ENCODE results near the gene ATP9B. TPM values are rescaled to one million over a fixed set of nuclear protein-coding genes. Genes with fewer than 3 reads are reported as not detected.
"Not testable (repeated sequence)": the region's sequence is repeated elsewhere in the genome, so short reads cannot be mapped to it uniquely, and the experiment has no call there.

Gene ATP9B
- polyA plus RNA-seq, 4 donors = 4.3 to 19.6 (median 12.2) TPM

DNA sequence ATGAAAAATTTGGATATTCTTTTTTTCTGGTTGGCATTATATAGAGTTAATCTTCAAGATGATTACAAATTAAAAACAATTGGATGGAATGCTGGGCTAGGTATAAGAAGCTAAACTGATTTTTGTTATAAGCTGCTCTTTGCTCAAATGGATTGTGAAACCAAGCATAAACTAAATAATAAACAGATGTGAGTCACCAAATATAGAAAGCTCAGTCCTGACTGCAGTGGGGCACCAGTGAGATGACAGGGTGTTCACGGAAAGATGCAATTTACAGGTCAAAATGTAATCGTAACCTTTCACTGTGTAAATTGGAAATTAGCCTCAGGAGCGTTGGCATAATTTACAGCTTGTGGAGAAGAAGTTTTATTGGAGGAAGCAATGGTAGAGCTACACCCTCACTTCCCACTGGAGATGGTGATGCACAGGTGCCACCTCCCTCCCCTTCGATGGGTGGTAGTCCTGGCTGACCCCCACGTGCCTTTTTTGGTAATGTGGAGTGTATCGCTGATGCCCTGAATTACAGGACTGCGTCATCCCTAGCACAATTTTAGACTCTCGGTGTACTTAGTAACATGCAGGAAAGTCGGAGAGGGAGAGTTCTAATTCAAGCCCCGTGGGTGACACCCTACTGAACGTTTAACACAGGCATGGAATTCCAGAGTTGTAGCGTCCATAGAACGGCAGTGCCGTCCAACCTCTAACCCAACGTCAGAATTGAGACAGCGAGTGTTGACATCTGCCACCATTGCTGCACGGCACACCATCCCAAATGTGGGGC, 252.6 kb downstream of the ATP9B start:
- no peak for DNase-seq
- Histone ChIP-seq H3K27ac (ENCODE audit: low read depth in 1 of 3, low read length in 2 of 3) (no peak overlapping the region), H3K27me3 (ENCODE audit: control insufficient read depth in 3 of 3, insufficient read depth in 3 of 3, low read length in 3 of 3) (no peaks in the 10 kb centered on the region), H3K4me3 (ENCODE audit: low read depth in 1 of 3, low read length in 3 of 3) (no peak overlapping the region), H3K4me1 (ENCODE audit: control insufficient read depth in 3 of 3, insufficient read depth in 2 of 3, low read depth in 1 of 3, low read length in 2 of 3) (no peaks in the 10 kb centered on the region), H3K36me3 (ENCODE audit: control insufficient read depth in 3 of 3, insufficient read depth in 2 of 3, low read depth in 1 of 3, low read length in 3 of 3) (peaks cover 0 to 22% (median 0%) of the 10 kb centered on the region in 3 donors), H3K9me3 (ENCODE audit: control insufficient read depth in 2 of 2, insufficient read depth in 1 of 2, low read depth in 1 of 2, low read length in 1 of 2) (peaks cover 0 to 2% of the 10 kb centered on the region in 2 donors)
- no peak for FAIRE-seq
- WGBS, 3 donors = 85 to 88% (median 85%) methylated on average over 17 of the region's 17 CpGs

DNA sequence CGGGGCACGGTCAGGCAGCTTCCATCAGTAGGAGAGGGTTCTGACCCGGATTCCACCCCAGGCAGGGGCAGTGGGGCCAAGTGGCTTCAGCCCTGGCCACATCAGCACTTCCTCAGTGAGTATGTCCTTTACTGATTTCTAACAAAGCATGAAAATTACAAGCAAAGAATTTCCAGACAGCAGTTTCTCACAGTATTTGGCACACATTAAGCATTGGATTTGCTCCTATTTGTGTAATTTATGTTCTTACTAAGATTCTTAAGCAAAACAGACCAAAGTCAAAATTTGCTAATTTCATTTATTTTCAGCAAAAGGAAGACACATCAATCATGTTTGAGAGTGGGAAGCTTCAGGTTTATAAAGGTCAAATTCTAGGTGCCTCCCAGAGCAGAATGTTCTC, 253.2 kb downstream of the ATP9B start:
- Histone ChIP-seq H3K4me1 (ENCODE audit: control insufficient read depth in 3 of 3, insufficient read depth in 2 of 3, low read depth in 1 of 3, low read length in 2 of 3) (no peaks in the 10 kb centered on the region), H3K36me3 (ENCODE audit: control insufficient read depth in 3 of 3, insufficient read depth in 2 of 3, low read depth in 1 of 3, low read length in 3 of 3) (peaks cover 0 to 23% (median 0%) of the 10 kb centered on the region in 3 donors), H3K27me3 (ENCODE audit: control insufficient read depth in 3 of 3, insufficient read depth in 3 of 3, low read length in 3 of 3) (no peaks in the 10 kb centered on the region), H3K4me3 (ENCODE audit: low read depth in 1 of 3, low read length in 3 of 3) (no peak overlapping the region), H3K9me3 (ENCODE audit: control insufficient read depth in 2 of 2, insufficient read depth in 1 of 2, low read depth in 1 of 2, low read length in 1 of 2) (peaks cover 0 to 2% of the 10 kb centered on the region in 2 donors), H3K27ac (ENCODE audit: low read depth in 1 of 3, low read length in 2 of 3) (no peak overlapping the region)
- no peak for FAIRE-seq
- WGBS, 3 donors = 83 to 96% (median 89%) methylated on average over 3 of the region's 3 CpGs
- DNase-seq = no peak

DNA sequence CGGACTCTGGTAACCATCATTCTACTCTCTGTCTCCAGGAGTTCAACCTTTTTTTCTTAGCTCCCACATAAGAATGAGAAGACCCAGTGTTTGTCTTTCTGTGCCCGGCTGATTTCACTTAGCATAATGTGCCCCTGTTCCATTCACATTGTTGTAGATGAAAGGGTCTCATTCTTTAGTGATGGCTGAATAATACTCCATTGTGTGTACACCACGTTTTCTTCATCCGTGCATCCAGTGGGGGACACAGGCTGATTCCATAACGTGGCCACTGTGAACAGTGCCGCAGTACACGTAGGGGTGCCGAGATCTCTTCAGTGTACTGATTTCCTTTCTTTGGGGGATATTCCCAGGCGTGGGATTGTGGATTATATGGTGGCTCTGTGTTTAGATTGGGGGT, 254.3 kb downstream of the ATP9B start:
- Histone ChIP-seq H3K27ac (ENCODE audit: low read depth in 1 of 3, low read length in 2 of 3) (no peak overlapping the region), H3K9me3 (ENCODE audit: control insufficient read depth in 2 of 2, insufficient read depth in 1 of 2, low read depth in 1 of 2, low read length in 1 of 2) (peaks cover 0 to 2% of the 10 kb centered on the region in 2 donors), H3K4me1 (ENCODE audit: control insufficient read depth in 3 of 3, insufficient read depth in 2 of 3, low read depth in 1 of 3, low read length in 2 of 3) (no peaks in the 10 kb centered on the region), H3K27me3 (ENCODE audit: control insufficient read depth in 3 of 3, insufficient read depth in 3 of 3, low read length in 3 of 3) (no peaks in the 10 kb centered on the region), H3K4me3 (ENCODE audit: low read depth in 1 of 3, low read length in 3 of 3) (no peak overlapping the region), H3K36me3 (ENCODE audit: control insufficient read depth in 3 of 3, insufficient read depth in 2 of 3, low read depth in 1 of 3, low read length in 3 of 3) (peaks cover 0 to 25% (median 2%) of the 10 kb centered on the region in 3 donors)
- FAIRE-seq = no peak
- no peak for DNase-seq
- 96 to 97% (median 97%) methylated on average over 9 of the region's 9 CpGs for WGBS, 3 donors

DNA sequence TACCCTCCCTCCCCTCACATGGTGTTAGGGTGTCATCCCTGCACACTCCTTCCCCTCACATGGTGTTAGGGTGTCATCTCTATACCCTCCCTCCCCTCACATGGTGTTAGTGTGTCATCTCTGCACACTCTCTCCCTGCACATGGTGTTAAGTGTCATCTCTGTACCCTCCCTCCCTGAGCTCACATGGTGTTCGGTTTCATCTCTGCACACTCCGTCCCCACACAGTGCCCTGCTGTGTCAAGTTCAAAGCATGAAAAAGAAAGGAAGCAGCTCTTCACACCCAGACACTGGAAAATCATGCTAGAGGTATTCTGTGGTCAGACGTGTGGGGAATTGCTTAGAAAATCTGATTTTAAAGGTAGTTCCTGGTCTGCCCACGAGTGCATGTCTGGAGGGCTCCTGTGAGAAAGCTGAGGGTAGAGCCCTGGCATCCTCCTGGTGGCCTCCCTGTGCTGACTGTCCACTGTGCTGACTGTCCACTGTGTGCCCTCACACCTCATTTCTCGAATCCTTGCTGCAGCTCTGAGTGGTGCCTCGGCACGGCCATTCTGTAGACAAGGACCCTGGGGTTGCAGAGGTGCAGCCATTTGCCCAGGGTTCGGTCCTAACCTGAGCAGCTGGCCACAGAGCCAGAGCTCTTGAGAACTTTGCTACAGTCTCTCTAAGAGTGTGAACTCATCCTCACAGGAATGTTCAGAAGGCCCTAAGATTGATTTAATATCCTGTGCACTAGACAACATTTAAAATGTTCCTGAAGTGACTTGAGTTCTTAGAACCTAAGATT, 257.4 kb downstream of the ATP9B start:
- 92 to 96% (median 93%) methylated on average over 8 of the region's 8 CpGs for WGBS, 3 donors
- H3K9me3 ChIP-seq (ENCODE audit: control insufficient read depth in 2 of 2, insufficient read depth in 1 of 2, low read depth in 1 of 2, low read length in 1 of 2) = peaks cover 0 to 2% of the 10 kb centered on the region in 2 donors
- no peak overlapping the region for H3K27ac ChIP-seq (ENCODE audit: low read depth in 1 of 3, low read length in 2 of 3)
- no peaks in the 10 kb centered on the region for H3K27me3 ChIP-seq (ENCODE audit: control insufficient read depth in 3 of 3, insufficient read depth in 3 of 3, low read length in 3 of 3)
- no peaks in the 10 kb centered on the region for H3K4me1 ChIP-seq (ENCODE audit: control insufficient read depth in 3 of 3, insufficient read depth in 2 of 3, low read depth in 1 of 3, low read length in 2 of 3)
- H3K36me3 ChIP-seq (ENCODE audit: control insufficient read depth in 3 of 3, insufficient read depth in 2 of 3, low read depth in 1 of 3, low read length in 3 of 3) = peaks cover 0 to 34% (median 7%) of the 10 kb centered on the region in 3 donors
- H3K4me3 ChIP-seq (ENCODE audit: low read depth in 1 of 3, low read length in 3 of 3) = no peak overlapping the region
- FAIRE-seq (no peak), DNase-seq (no peak)

DNA sequence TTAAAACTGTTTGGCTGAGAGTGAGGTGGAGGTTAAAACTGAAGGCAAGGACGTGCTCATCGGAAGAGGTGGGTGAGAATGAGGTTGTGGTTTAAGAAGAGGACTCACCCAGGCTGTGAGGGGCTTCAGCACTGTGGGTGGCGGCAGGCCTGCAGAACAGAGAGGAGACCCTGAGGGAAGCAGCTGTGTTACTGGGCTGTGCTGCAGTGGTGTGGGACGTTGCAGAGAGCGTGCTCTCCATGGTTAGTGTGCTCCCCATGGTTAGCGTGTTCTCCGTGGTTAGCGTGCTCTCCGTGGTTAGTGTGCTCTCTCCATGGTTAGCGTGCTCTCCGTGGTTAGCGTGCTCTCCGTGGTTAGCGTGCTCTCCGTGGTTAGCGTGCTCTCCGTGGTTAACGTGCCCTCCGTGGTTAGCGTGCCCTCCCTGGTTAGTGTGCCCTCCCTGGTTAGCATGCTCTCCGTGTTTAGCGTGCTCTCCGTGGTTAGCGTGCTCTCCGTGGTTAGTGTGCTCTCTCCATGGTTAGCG, 258.1 kb downstream of the ATP9B start:
- no peak for FAIRE-seq
- no peak overlapping the region for H3K4me3 ChIP-seq (ENCODE audit: low read depth in 1 of 3, low read length in 3 of 3)
- H3K4me1 ChIP-seq (ENCODE audit: control insufficient read depth in 3 of 3, insufficient read depth in 2 of 3, low read depth in 1 of 3, low read length in 2 of 3) = no peaks in the 10 kb centered on the region
- WGBS, 3 donors = 83 to 95% (median 92%) methylated on average over 26 of the region's 26 CpGs
- no peak for DNase-seq
- H3K27ac ChIP-seq (ENCODE audit: low read depth in 1 of 3, low read length in 2 of 3) = no peak overlapping the region
- H3K36me3 ChIP-seq (ENCODE audit: control insufficient read depth in 3 of 3, insufficient read depth in 2 of 3, low read depth in 1 of 3, low read length in 3 of 3) = peaks cover 0 to 33% (median 7%) of the 10 kb centered on the region in 3 donors
- H3K27me3 ChIP-seq (ENCODE audit: control insufficient read depth in 3 of 3, insufficient read depth in 3 of 3, low read length in 3 of 3) = no peaks in the 10 kb centered on the region
- H3K9me3 ChIP-seq (ENCODE audit: control insufficient read depth in 2 of 2, insufficient read depth in 1 of 2, low read depth in 1 of 2, low read length in 1 of 2) = peaks cover 0 to under 1% of the 10 kb centered on the region in 2 donors

DNA sequence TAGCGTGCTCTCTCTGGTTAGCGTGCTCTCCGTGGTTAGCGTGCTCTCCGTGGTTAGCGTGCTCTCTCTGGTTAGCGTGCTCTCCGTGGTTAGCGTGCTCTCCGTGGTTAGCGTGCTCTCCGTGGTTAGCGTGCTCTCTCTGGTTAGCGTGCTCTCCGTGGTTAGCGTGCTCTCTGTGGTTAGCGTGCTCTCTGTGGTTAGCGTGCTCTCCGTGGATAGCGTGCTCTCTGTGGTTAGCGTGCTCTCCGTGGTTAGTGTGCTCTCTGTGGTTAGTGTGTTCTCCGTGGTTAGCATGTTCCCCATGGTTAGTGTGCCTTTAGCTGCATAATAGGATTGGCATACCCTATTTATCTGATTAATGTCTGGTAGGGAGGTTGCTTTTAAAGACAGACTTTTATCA, 258.7 kb downstream of the ATP9B start:
- not testable (repeated sequence) for H3K4me3 ChIP-seq (ENCODE audit: low read depth in 1 of 3, low read length in 3 of 3); H3K9me3 ChIP-seq (ENCODE audit: control insufficient read depth in 2 of 2, insufficient read depth in 1 of 2, low read depth in 1 of 2, low read length in 1 of 2); H3K27ac ChIP-seq (ENCODE audit: low read depth in 1 of 3, low read length in 2 of 3); FAIRE-seq; H3K4me1 ChIP-seq (ENCODE audit: control insufficient read depth in 3 of 3, insufficient read depth in 2 of 3, low read depth in 1 of 3, low read length in 2 of 3); H3K27me3 ChIP-seq (ENCODE audit: control insufficient read depth in 3 of 3, insufficient read depth in 3 of 3, low read length in 3 of 3); DNase-seq
- WGBS, 3 donors = 82 to 90% (median 88%) methylated on average over 19 to 23 of the region's 23 CpGs
- peaks cover under 1 to 33% (median 7%) of the 10 kb centered on the region in 3 donors for H3K36me3 ChIP-seq (ENCODE audit: control insufficient read depth in 3 of 3, insufficient read depth in 2 of 3, low read depth in 1 of 3, low read length in 3 of 3)

DNA sequence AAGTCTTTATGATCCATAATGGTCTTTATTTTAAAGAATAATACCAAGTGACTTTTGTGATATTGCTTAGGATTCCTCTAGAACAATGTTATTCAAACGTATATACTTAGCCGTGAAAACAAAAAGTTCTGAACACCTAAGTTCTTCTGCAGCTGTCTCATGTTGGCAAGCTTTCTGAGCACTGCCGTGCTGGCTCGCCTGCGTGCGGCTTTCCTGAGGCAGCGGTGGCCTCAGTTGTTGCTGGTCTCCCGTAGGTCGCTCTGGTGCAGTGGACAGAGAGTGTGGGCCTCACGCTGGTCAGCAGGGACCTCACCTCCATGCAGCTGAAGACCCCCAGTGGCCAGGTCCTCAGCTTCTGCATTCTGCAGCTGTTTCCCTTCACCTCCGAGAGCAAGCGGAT, 259.7 kb downstream of the ATP9B start:
- Histone ChIP-seq H3K27ac (ENCODE audit: low read depth in 1 of 3, low read length in 2 of 3) (no peak overlapping the region), H3K9me3 (ENCODE audit: control insufficient read depth in 2 of 2, insufficient read depth in 1 of 2, low read depth in 1 of 2, low read length in 1 of 2) (no peaks in the 10 kb centered on the region), H3K4me1 (ENCODE audit: control insufficient read depth in 3 of 3, insufficient read depth in 2 of 3, low read depth in 1 of 3, low read length in 2 of 3) (no peaks in the 10 kb centered on the region), H3K27me3 (ENCODE audit: control insufficient read depth in 3 of 3, insufficient read depth in 3 of 3, low read length in 3 of 3) (no peaks in the 10 kb centered on the region), H3K4me3 (ENCODE audit: low read depth in 1 of 3, low read length in 3 of 3) (no peak overlapping the region), H3K36me3 (ENCODE audit: control insufficient read depth in 3 of 3, insufficient read depth in 2 of 3, low read depth in 1 of 3, low read length in 3 of 3) (peaks cover 2 to 38% (median 7%) of the 10 kb centered on the region in 3 donors)
- 93 to 98% (median 96%) methylated on average over 12 of the region's 12 CpGs for WGBS, 3 donors
- DNase-seq (no peak), FAIRE-seq (no peak)

DNA sequence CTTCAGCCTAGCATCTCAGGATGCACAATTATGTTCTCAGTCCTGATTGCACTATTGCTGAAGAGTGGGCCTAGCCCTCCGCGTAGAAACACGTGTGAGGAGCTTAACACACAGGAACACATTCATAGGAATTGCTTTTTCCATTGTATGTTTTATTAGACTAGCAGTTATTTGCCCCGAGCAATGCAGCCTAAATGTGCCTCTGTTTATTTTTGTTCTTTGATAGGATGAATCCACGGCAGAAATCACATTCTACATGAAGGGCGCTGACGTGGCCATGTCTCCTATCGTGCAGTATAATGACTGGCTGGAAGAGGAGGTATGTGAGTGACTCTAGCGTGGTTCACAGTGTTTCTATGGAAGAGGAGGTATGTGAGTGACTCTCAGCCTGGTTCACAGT, 260.6 kb downstream of the ATP9B start:
- Histone ChIP-seq H3K27ac (ENCODE audit: low read depth in 1 of 3, low read length in 2 of 3) (no peak overlapping the region), H3K4me1 (ENCODE audit: control insufficient read depth in 3 of 3, insufficient read depth in 2 of 3, low read depth in 1 of 3, low read length in 2 of 3) (no peaks in the 10 kb centered on the region), H3K4me3 (ENCODE audit: low read depth in 1 of 3, low read length in 3 of 3) (no peak overlapping the region), H3K27me3 (ENCODE audit: control insufficient read depth in 3 of 3, insufficient read depth in 3 of 3, low read length in 3 of 3) (no peaks in the 10 kb centered on the region), H3K9me3 (ENCODE audit: control insufficient read depth in 2 of 2, insufficient read depth in 1 of 2, low read depth in 1 of 2, low read length in 1 of 2) (no peaks in the 10 kb centered on the region), H3K36me3 (ENCODE audit: control insufficient read depth in 3 of 3, insufficient read depth in 2 of 3, low read depth in 1 of 3, low read length in 3 of 3) (peaks cover 2 to 38% (median 7%) of the 10 kb centered on the region in 3 donors)
- no peak for FAIRE-seq
- DNase-seq = no peak
- WGBS, 3 donors = 89 to 94% (median 93%) methylated on average over 9 of the region's 9 CpGs

Data from small intestine (tissue), 7 donors.